ENCODE data around the gene DHH.

DHH gene

DNA sequence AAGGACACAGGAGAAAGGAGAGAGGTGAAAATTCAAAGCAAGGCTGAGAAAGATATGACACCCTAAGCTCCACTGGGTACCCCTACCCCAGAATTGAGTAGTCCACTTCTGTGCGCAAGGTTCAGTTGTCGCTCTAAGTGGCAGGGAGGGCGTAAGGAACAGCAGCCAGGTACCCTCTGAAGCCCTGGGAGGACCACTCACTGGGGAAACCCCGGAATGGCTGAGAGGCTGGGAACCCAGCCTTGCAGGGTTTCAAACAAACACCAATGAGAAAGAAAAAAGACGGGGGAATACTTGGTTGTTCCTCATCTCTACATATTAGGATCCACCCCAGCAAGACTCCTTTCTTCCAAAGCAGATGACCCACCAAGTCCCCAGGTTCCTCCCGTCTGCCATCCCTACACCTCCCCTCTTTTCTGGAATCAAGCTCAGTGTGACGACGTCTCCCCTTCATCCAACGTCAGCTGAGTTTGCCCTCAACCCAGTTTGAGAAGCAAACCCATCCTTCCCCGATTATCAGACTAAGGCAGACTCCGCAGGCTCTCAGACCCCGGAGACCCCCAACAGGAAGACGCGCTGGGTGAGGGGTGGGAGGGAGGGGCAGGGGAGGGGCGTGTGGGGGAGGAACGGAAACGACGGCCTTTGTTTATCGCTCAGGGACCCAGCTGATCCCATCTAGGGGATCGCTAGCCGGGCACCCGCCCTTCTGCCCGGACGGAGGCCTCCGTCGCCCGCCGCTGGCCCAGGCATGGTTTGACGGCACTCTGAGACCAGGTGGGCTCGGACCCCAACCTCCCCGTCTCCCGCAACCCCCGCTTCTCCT lies 15.3 kb upstream of the DHH start:
- DNase-seq (ENCODE audit: low read depth in 2 of 2), result no peak

DNA sequence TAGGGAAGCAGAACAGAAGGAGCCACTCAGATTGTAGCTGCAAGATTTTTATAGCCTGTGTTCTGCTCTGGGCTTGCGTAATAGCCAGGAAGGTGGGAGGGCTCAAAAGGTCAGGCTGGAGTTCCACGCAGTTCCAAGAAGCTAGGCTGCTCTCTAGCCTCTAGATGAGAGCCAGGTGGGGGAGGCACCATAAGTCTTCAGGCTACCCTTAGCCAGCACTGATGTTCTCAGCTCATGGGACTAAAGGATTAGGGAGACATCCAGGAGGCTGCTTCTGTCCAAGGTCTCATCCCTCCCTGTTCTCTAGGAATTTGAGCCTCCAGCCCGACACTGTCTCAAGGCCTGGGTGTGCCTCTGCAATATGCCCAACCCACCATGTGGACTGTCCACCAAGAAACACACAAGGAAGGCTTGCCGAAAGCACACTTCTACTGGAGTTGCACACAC lies 14.4 kb upstream of the DHH start:
- no peak for DNase-seq (ENCODE audit: low read depth in 2 of 2)

DNA sequence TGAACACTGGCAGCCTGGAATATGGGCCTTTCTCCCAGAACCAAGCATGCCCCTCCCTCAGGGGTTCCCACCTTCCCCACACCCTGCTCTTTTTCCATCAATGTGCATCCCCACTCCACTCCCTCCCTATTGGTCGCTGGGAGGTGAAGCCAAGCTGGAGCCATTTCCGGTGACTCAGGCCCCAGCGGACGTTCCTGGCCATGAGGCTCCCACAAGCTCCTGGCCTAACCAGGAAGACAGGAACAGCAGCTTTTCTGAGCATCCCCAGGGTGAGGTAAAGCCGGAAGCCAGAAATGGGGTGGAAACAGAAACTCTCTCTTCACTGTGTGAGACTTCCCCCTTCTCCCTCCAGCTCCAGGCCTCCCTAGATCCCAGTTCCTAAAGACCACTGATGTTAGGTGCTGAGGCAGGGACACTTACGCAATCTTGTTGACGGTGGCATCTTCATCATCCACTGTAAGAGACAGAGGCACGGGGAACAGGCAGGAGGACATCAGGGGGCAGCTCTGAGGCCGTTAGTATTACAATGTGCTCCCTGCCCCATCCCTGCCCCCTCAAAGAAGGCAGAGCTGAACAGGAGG lies 11.0 kb upstream of the DHH start:
- DNase-seq (ENCODE audit: low read depth in 2 of 2), result no peak

DNA sequence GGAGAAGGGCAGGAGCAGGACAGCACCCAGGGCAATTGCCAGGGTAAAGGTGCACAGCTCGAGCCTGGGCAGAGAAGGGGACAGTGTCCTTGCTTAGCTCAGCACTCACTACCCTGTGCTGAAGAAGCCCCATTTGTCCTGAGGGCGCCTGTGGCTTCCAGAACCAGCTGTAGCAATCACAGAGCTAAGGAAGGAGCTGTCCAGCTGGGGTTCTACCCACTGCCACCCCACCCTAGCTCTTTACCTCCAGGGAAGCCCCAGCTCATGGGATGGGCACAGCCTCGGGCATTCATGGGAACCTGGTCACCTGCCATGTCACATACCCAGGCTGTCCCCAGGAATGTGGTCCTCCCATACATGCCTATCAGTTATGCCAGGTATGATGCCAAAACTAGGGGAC lies 10.2 kb upstream of the DHH start:
- DNase-seq (ENCODE audit: low read depth in 2 of 2), result no peak

GRCh38 chr12:49100380-49100779 lies 5.8 kb upstream of the DHH start:
- no peak for DNase-seq (ENCODE audit: low read depth in 2 of 2)

- no peak for DNase-seq (ENCODE audit: low read depth in 2 of 2)
Measured at GRCh38 chr12:49098703-49099102, 4.1 kb upstream of the DHH start.

- DNase-seq (ENCODE audit: low read depth in 2 of 2), result peak in 1 of 2 donors; percentile 39
Measured at GRCh38 chr12:49098035-49098451, 3.4 kb upstream of the DHH start.

GRCh38 chr12:49097381-49097780 lies 2.8 kb upstream of the DHH start:
- DNase-seq (ENCODE audit: low read depth in 2 of 2), result no peak

- no peak for DNase-seq (ENCODE audit: low read depth in 2 of 2)
Measured at GRCh38 chr12:49094975-49095365, 369 bp upstream of the DHH start.

GRCh38 chr12:49093792-49094159 lies 825 bp downstream of the DHH start:
- no peak for DNase-seq (ENCODE audit: low read depth in 2 of 2)

DNA sequence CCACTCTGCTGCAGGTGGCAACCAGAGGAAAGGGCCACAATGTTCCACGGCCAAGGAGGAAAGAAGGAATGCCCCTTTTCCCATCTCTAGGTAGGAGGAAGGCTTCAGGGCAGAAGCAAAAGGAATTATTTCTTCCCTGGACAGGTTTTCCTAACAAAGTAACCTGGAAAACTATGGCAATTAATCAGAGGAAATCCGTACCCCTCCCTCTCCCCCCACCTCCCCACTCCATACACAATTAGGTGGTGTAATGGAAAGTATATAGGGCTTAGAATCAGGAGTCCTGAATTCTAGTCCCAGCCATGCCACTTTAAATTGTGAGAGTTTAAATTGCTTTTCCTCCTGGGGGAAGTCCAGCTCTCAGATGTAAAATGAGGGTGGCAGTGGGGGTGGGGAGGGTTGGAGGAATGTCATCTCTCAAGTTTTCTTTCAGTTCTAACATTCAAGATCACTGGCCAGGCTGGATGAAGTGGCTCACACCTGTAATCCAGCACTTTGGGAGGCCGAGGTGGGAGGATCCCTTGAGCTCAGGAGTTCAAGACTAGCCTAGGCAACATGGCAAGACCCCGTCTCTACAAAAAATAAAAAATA lies 1.7 kb downstream of the DHH start:
- DNase-seq (ENCODE audit: low read depth in 2 of 2), result no peak

- DNase-seq (ENCODE audit: low read depth in 2 of 2), result peak in 1 of 2 donors; percentile 41
Measured at GRCh38 chr12:49092086-49092815, 2.4 kb downstream of the DHH start.

DNA sequence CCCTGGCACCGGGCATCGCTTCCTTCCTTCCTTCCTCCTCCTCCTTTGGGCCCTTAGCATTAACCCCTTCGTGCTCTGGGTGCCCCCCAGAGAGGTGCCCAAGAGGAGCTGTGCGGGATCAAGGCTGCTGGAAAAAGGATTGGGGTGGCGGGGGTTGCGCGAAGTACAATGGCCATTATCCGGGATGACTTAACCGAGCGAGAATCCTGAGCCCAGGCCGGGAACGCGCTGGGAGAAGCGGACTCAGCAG lies 2.8 kb downstream of the DHH start:
- DNase-seq (ENCODE audit: low read depth in 2 of 2), result no peak

GRCh38 chr12:49091056-49091835 lies 3.4 kb downstream of the DHH start:
- no peak for DNase-seq (ENCODE audit: low read depth in 2 of 2)

DNA sequence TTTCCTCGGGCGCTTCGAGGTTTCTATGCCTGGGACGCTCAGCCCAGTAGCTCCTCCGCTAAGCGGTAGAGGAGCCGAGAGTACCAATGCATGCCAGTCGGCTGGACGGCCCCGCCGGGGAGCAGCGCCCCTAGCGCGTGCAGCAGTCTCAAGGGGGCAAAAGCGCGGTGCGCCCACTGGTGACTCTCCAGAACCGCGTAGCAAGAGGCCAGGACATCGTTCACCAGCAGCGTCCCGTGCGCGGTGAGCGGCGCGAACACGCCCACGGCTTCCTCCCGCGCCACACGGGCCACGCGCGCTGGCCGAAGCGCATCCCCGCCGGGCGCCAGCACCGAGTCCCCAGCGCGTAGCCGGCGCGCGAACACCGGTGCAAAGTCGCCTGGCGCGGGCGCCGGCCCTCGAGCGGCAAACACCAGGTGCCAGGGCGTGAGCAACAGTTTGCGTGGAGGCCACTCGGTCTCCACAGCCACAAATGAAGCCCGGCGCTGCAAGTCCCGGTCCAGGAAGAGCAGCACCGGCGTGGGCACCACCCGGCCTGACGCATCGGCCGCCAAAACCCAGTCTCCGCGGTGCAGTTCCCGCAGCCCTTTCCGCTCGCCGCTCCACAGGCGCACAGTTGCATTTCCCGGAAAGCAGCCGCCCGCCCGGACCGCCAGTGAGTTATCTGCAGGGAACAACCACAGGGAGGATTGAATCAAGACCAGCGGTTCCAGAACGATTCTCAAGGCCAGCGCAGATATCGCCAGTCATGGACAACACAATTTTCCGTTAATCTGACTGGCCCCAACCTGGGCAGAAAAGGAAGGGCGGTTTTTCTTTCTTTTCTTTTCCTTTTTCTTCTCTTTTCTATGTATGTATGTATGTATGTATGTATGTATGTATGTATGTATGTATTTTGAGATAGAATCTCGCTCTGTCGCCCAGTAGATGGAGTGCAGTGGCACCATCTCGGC lies 4.5 kb downstream of the DHH start:
- DNase-seq (ENCODE audit: low read depth in 2 of 2), result no peak

DNA sequence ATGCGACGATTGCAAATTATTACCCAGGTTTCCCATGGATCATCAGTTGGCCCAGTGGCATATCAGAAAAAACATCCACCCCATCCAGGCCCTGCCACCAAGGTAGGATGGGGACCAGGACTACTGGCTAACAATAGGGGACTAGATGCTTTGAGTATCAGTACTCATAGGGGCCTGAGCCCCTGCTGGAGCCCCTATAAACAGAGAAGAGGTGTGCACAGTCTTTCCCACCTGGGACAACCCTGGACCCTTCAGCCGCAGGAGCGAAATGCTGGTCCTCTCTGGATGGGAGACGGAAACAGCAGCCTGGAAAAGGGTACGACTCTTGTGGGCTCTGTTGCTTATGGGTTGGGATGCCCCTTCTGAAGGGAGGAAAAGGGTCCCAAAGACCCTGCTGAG lies 5.7 kb downstream of the DHH start:
- DNase-seq (ENCODE audit: low read depth in 2 of 2), result no peak

DNA sequence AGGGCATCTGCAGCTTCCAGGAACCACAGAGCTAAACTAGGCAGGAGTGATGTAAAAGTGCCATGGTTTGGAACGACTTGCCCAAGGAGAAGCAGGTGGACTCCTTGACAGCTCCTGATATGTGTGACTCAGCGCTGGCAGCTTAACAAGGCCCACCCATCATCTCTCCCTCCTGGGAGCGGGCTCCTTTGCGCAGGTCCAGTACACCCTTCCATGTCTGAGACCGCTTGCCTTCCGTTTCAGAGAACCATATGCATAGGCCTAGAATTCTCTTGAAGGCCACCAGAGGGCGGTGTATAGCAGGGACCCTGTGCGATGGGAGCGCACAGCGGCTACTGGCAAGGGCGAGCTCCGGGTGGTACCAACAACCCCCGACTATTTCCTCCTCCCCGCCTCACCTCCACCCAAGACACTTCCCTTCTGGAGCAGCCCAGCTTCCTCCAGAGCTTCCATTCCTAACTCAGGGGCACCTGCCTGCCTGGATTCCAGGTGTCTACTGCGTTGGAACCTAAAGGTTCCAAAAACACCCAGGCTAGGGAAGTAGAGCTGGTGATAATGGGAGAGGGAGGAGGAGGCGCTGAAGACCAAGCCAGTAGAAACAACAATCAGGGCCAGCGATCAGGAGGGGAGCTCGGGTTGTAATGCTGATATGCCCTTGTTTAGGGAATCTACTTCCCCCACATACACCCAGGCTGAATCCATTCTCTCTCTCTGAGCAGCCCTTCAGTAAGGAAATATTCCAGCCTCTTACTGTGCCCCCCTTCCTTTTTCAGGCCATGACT lies 6.3 kb downstream of the DHH start:
- DNase-seq (ENCODE audit: low read depth in 2 of 2), result peak; percentile 31 to 54

DNA sequence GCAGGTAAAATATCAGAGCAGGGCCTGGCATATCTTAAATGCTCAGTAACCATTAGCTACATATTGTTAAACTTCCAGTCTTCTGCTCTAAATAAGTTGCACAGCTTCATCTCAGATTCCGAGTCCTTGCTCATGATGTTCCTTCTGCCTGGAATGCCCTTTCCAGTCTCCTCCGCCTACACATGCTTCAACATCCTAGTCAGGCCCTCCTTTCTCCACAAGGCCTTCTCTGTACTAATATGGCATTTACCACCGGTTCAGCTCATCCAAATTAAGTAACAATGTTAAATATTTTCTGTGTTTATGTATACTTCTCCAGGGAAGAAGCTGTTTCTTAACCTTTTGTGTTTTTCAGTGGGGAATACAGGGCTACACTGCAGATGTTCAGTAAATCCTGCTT lies 8.5 kb downstream of the DHH start:
- DNase-seq (ENCODE audit: low read depth in 2 of 2), result no peak

- DNase-seq (ENCODE audit: low read depth in 2 of 2), result no peak
Measured at GRCh38 chr12:49084438-49084837, 10.2 kb downstream of the DHH start.

- no peak for DNase-seq (ENCODE audit: low read depth in 2 of 2)
Measured at GRCh38 chr12:49079793-49080192, 14.8 kb downstream of the DHH start.

All from stimulated activated CD4-positive, alpha-beta T cell treated with anti-CD3 and anti-CD28 coated beads, Interleukin-1b, Interleukin-23, amount 100 ng/mL, for 1 hour (primary cell).